ENCODE data around the gene ARPIN.
A peak's percentile ranks its signal among the peaks of the same experiment; 100 is the strongest.
"Not testable (repeated sequence)": the region's sequence is repeated elsewhere in the genome, so short reads cannot be mapped to it uniquely, and the experiment has no call there.

The ARPIN gene

GRCh38 chr15:89912674-89913396 is at the start of gene ARPIN:
TSS of gene ARPIN (minus strand) at chr15:89912952. CDS start at chr15:89912835, 117 bp downstream.
- DNase-seq (ENCODE audit: insufficient read length, low spot score) (peak; percentile 57), FAIRE-seq (no peak)

GRCh38 chr15:89958107-89958805 is 45.5 kb upstream of the ARPIN start:
- peak; percentile 20 for FAIRE-seq

GRCh38 chr15:89955449-89955998 is 42.8 kb upstream of the ARPIN start:
- FAIRE-seq; DNase-seq (ENCODE audit: insufficient read length, low spot score): not testable (repeated sequence)

More at GRCh38 chr15:89958107-89958805, 45.5 kb upstream of the ARPIN start:
- no peak for DNase-seq (ENCODE audit: insufficient read length, low spot score)

- DNase-seq (ENCODE audit: insufficient read length, low spot score) (no peak), FAIRE-seq (no peak)
These were observed 41.8 kb upstream of the ARPIN start for GRCh38 chr15:89954541-89954940.

- no peak for DNase-seq (ENCODE audit: insufficient read length, low spot score)
- no peak for FAIRE-seq
These were observed 36.0 kb upstream of the ARPIN start for GRCh38 chr15:89948796-89949195.

- no peak for DNase-seq (ENCODE audit: insufficient read length, low spot score)
- FAIRE-seq, result no peak
These were observed 34.6 kb upstream of the ARPIN start for GRCh38 chr15:89947385-89947784.

GRCh38 chr15:89946681-89947299 is 34.0 kb upstream of the ARPIN start:
- FAIRE-seq (no peak), DNase-seq (ENCODE audit: insufficient read length, low spot score) (no peak)

GRCh38 chr15:89943721-89944120 is 31.0 kb upstream of the ARPIN start:
- not testable (repeated sequence) for FAIRE-seq; DNase-seq (ENCODE audit: insufficient read length, low spot score)

GRCh38 chr15:89939910-89940309 is 27.2 kb upstream of the ARPIN start:
- DNase-seq (ENCODE audit: insufficient read length, low spot score) (no peak), FAIRE-seq (no peak)

GRCh38 chr15:89939377-89939776 is 26.6 kb upstream of the ARPIN start:
- not testable (repeated sequence) for FAIRE-seq

GRCh38 chr15:89937365-89938350 is 24.9 kb upstream of the ARPIN start:
- FAIRE-seq (no peak), DNase-seq (ENCODE audit: insufficient read length, low spot score) (no peak)

More at GRCh38 chr15:89939377-89939776, 26.6 kb upstream of the ARPIN start:
- not testable (repeated sequence) for DNase-seq (ENCODE audit: insufficient read length, low spot score)

GRCh38 chr15:89936786-89937265 is 24.1 kb upstream of the ARPIN start:
- FAIRE-seq, result no peak
- DNase-seq (ENCODE audit: insufficient read length, low spot score), result no peak

GRCh38 chr15:89936051-89936785 is 23.5 kb upstream of the ARPIN start:
- FAIRE-seq (no peak), DNase-seq (ENCODE audit: insufficient read length, low spot score) (no peak)

- FAIRE-seq (no peak), DNase-seq (ENCODE audit: insufficient read length, low spot score) (no peak)
These were observed 20.1 kb upstream of the ARPIN start for GRCh38 chr15:89932880-89933279.

GRCh38 chr15:89928421-89928820 is 15.7 kb upstream of the ARPIN start:
- FAIRE-seq (no peak), DNase-seq (ENCODE audit: insufficient read length, low spot score) (no peak)

- DNase-seq (ENCODE audit: insufficient read length, low spot score) (no peak), FAIRE-seq (no peak)
These were observed 13.4 kb upstream of the ARPIN start for GRCh38 chr15:89926158-89926557.

- no peak for DNase-seq (ENCODE audit: insufficient read length, low spot score)
These were observed 4.8 kb upstream of the ARPIN start for GRCh38 chr15:89917442-89918101.

GRCh38 chr15:89916660-89917059 is 3.9 kb upstream of the ARPIN start:
- FAIRE-seq (no peak), DNase-seq (ENCODE audit: insufficient read length, low spot score) (no peak)

More at GRCh38 chr15:89917442-89918101, 4.8 kb upstream of the ARPIN start:
- no peak for FAIRE-seq
